ENCODE results near the gene TACC2.

DNA sequence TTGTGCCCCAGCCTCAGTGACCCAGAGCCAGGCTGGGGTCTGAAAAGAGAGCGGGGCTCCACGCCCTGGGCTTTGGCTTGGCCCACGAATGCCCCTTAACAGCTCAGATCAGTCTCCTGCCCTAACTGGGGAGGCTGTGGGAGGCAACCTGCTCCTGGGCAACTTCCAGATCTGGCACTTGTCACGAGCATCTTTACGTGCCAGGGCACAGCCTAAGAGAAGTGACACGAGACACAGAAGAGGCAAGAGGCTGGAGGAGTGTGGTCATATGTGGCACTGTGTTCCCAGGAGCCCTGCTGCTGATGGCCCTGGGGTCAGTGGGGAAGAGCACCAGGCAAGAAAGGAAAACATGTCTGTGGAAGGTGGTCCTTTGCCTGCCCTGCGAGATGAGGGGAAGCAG, 184.4 kb downstream of the TACC2 start:
- TF ChIP-seq RAD21 (CRISPR knock-in tag; conservative IDR thresholded peaks at IDR 0.05 in 1 of 2, IDR thresholded peaks at IDR 0.05 in 1 of 2) (no peak), PTRF (tag; IDR thresholded peaks at IDR 0.05) (no peak), POLR2A (conservative IDR thresholded peaks at IDR 0.05) (no peak), HDAC6 (IDR thresholded peaks at IDR 0.05; ENCODE audit: low read depth, low read length) (no peak), YY1 (IDR thresholded peaks at IDR 0.05; ENCODE audit: borderline replicate concordance in 1 of 3, control insufficient read depth in 1 of 3, extremely low read depth in 1 of 3, insufficient read depth in 3 of 3, insufficient read length in 1 of 3, insufficient replicate concordance in 2 of 3, low read depth in 1 of 3, low read length in 2 of 3) (no peak), ZNF764 (CRISPR knock-in tag; IDR thresholded peaks at IDR 0.05; ENCODE audit: low read depth) (no peak), ZNF274 (IDR thresholded peaks at IDR 0.05; ENCODE audit: borderline replicate concordance, low read depth, low read length) (no peak), RUNX1 (IDR thresholded peaks at IDR 0.05; ENCODE audit: low read depth) (no peak), MIER1 (IDR thresholded peaks at IDR 0.05; ENCODE audit: low read depth) (no peak), ZFPM2 (CRISPR knock-in tag; IDR thresholded peaks at IDR 0.05) (no peak)
- TF ChIP-seq, protein P1, sequence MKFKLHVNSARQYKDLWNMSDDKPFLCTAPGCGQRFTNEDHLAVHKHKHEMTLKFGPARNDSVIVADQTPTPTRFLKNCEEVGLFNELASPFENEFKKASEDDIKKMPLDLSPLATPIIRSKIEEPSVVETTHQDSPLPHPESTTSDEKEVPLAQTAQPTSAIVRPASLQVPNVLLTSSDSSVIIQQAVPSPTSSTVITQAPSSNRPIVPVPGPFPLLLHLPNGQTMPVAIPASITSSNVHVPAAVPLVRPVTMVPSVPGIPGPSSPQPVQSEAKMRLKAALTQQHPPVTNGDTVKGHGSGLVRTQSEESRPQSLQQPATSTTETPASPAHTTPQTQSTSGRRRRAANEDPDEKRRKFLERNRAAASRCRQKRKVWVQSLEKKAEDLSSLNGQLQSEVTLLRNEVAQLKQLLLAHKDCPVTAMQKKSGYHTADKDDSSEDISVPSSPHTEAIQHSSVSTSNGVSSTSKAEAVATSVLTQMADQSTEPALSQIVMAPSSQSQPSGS (CRISPR knock-in tag; IDR thresholded peaks at IDR 0.05), result no peak
- TF ChIP-seq, protein P2, sequence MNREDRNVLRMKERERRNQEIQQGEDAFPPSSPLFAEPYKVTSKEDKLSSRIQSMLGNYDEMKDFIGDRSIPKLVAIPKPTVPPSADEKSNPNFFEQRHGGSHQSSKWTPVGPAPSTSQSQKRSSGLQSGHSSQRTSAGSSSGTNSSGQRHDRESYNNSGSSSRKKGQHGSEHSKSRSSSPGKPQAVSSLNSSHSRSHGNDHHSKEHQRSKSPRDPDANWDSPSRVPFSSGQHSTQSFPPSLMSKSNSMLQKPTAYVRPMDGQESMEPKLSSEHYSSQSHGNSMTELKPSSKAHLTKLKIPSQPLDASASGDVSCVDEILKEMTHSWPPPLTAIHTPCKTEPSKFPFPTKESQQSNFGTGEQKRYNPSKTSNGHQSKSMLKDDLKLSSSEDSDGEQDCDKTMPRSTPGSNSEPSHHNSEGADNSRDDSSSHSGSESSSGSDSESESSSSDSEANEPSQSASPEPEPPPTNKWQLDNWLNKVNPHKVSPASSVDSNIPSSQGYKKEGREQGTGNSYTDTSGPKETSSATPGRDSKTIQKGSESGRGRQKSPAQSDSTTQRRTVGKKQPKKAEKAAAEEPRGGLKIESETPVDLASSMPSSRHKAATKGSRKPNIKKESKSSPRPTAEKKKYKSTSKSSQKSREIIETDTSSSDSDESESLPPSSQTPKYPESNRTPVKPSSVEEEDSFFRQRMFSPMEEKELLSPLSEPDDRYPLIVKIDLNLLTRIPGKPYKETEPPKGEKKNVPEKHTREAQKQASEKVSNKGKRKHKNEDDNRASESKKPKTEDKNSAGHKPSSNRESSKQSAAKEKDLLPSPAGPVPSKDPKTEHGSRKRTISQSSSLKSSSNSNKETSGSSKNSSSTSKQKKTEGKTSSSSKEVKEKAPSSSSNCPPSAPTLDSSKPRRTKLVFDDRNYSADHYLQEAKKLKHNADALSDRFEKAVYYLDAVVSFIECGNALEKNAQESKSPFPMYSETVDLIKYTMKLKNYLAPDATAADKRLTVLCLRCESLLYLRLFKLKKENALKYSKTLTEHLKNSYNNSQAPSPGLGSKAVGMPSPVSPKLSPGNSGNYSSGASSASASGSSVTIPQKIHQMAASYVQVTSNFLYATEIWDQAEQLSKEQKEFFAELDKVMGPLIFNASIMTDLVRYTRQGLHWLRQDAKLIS (CRISPR knock-in tag; IDR thresholded peaks at IDR 0.05), result no peak
- TF ChIP-seq, protein P3, sequence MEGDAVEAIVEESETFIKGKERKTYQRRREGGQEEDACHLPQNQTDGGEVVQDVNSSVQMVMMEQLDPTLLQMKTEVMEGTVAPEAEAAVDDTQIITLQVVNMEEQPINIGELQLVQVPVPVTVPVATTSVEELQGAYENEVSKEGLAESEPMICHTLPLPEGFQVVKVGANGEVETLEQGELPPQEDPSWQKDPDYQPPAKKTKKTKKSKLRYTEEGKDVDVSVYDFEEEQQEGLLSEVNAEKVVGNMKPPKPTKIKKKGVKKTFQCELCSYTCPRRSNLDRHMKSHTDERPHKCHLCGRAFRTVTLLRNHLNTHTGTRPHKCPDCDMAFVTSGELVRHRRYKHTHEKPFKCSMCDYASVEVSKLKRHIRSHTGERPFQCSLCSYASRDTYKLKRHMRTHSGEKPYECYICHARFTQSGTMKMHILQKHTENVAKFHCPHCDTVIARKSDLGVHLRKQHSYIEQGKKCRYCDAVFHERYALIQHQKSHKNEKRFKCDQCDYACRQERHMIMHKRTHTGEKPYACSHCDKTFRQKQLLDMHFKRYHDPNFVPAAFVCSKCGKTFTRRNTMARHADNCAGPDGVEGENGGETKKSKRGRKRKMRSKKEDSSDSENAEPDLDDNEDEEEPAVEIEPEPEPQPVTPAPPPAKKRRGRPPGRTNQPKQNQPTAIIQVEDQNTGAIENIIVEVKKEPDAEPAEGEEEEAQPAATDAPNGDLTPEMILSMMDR (IDR thresholded peaks at IDR 0.05 in 2 of 3, conservative IDR thresholded peaks at IDR 0.05 in 1 of 3; ENCODE audit: insufficient read depth in 2 of 3, low read depth in 1 of 3, low read length in 3 of 3), result no peak
